NCI-H2171 treated with DMSO at 0.1 percent for 48 hours (cell line): ENCODE results near the gene TEX22.

Experiments used
- DNase-seq: peaks from one replicate; lab custom pipeline; 2025; lab: John Stamatoyannopoulos, UW

The TEX22 gene

GRCh38 chr14:105400016-105400415 lies 1.7 kb downstream of the TEX22 start:
- no peak for DNase-seq

GRCh38 chr14:105401699-105402098 lies 3.4 kb downstream of the TEX22 start:
- DNase-seq: no peak

- DNase-seq: no peak
These were observed 10.3 kb downstream of the TEX22 start for GRCh38 chr14:105408592-105408991.

- DNase-seq: no peak
These were observed 11.0 kb downstream of the TEX22 start for GRCh38 chr14:105409364-105409763.

GRCh38 chr14:105410642-105411016 lies 12.3 kb downstream of the TEX22 start:
- DNase-seq: no peak

- DNase-seq: peak; percentile 23
These were observed 12.9 kb downstream of the TEX22 start for GRCh38 chr14:105411017-105411941.

- no peak for DNase-seq
These were observed 13.8 kb downstream of the TEX22 start for GRCh38 chr14:105411985-105412770.

- peak; percentile 64 for DNase-seq
These were observed 14.6 kb downstream of the TEX22 start for GRCh38 chr14:105412771-105413543.

- no peak for DNase-seq
These were observed 15.2 kb downstream of the TEX22 start for GRCh38 chr14:105413544-105413886.

GRCh38 chr14:105414456-105415371 lies 16.4 kb downstream of the TEX22 start:
- DNase-seq: peak; percentile 75

- no peak for DNase-seq
These were observed 17.4 kb downstream of the TEX22 start for GRCh38 chr14:105415481-105416428.

GRCh38 chr14:105416671-105417070 lies 18.3 kb downstream of the TEX22 start:
- DNase-seq: no peak

GRCh38 chr14:105417690-105418121 lies 19.4 kb downstream of the TEX22 start:
- no peak for DNase-seq

GRCh38 chr14:105418269-105419194 lies 20.2 kb downstream of the TEX22 start:
- DNase-seq: peak; percentile 69

GRCh38 chr14:105419195-105420091 lies 21.1 kb downstream of the TEX22 start, which contains the start of gene MTA1:
MTA1 (plus strand) TSS chr14:105419827; CDS start chr14:105420036, 209 bp downstream.
- DNase-seq: peak; percentile 38

GRCh38 chr14:105420101-105420973 lies 22.0 kb downstream of the TEX22 start:
- DNase-seq: no peak
